CD14-positive monocyte (primary cell): ENCODE data around the gene ACAA1. TPM values are rescaled to one million over a fixed set of nuclear protein-coding genes. Genes with fewer than 3 reads are reported as not detected.
"Not testable (repeated sequence)": the region's sequence is repeated elsewhere in the genome, so short reads cannot be mapped to it uniquely, and the experiment has no call there.

Experiments used
- DNase-seq, 3 donors: peaks; one replicate each; pipeline ENCODE4 v3.0.0-alpha.2; 2011 to 2022
- H2AFZ ChIP-seq: 2 replicates; pipeline ENCODE4 v1.6.0; 2012; ENCODE audit warnings: mild to moderate bottlenecking, low read depth, low read length, inconsistent platforms; ENCODE audit not compliant: insufficient read depth, poor library complexity, severe bottlenecking
- H3K27ac ChIP-seq, 2 donors: 1 replicate in 1 of 2; 2 replicates in 1 of 2; pipeline ENCODE4 v1.5.1; 2012 to 2013; ENCODE audit warnings: low read length in 2 of 2, control low read depth in 1 of 2, inconsistent platforms in 1 of 2, low read depth in 1 of 2, mild to moderate bottlenecking in 1 of 2
- H3K27me3 ChIP-seq, 2 donors: one replicate each; pipeline versions ENCODE4 v1.6.0 to v1.6.1; 2011 to 2013; ENCODE audit warnings: low read length in 2 of 2; ENCODE audit not compliant: control insufficient read depth in 2 of 2, insufficient read depth in 2 of 2
- H3K36me3 ChIP-seq, 2 donors: replicated peaks in 1 of 2; 1 replicate in 1 of 2; 2 replicates in 1 of 2; pipeline versions ENCODE4 v1.5.1 to v1.6.1; 2012 to 2013; ENCODE audit warnings: low read length in 2 of 2, control low read depth in 1 of 2, inconsistent platforms in 1 of 2, mild to moderate bottlenecking in 1 of 2; ENCODE audit not compliant: insufficient read depth in 2 of 2, control insufficient read depth in 1 of 2
- H3K4me1 ChIP-seq, 2 donors: 1 replicate in 1 of 2; 2 replicates in 1 of 2; pipeline versions ENCODE4 v1.5.1 to v1.6.1; 2012 to 2013; ENCODE audit warnings: low read length in 2 of 2, control low read depth in 1 of 2, inconsistent platforms in 1 of 2, mild to moderate bottlenecking in 1 of 2, moderate library complexity in 1 of 2; ENCODE audit not compliant: insufficient read depth in 2 of 2, control insufficient read depth in 1 of 2
- H3K4me2 ChIP-seq: replicated peaks from 2 replicates; pipeline ENCODE3; 2012; ENCODE audit warnings: low read length, moderate library complexity, mild to moderate bottlenecking; ENCODE audit not compliant: poor library complexity, severe bottlenecking; ENCODE audit errors: extremely low read depth
- H3K4me3 ChIP-seq, 3 experiments: fragments of 200-600 bp in 1 of 3; sonication (generic) in 1 of 3; replicated peaks in 1 of 3; 1 replicate in 2 of 3; 2 replicates in 1 of 3; pipeline ENCODE4 v1.5.1; 2011 to 2013; ENCODE audit warnings: low read length in 3 of 3, mild to moderate bottlenecking in 3 of 3, control low read depth in 2 of 3, low read depth in 2 of 3, inconsistent platforms in 1 of 3, moderate library complexity in 1 of 3
- H3K79me2 ChIP-seq: 2 replicates; pipeline ENCODE4 v1.6.0; 2012; ENCODE audit warnings: mild to moderate bottlenecking, control low read depth, inconsistent platforms, low read length, moderate library complexity; ENCODE audit not compliant: insufficient read depth
- H3K9ac ChIP-seq: 2 replicates; pipeline ENCODE4 v1.6.0; 2017; ENCODE audit warnings: low read length, mild to moderate bottlenecking; ENCODE audit not compliant: insufficient read depth, poor library complexity, severe bottlenecking
- H3K9me3 ChIP-seq, 2 donors: replicated peaks in 1 of 2; 1 replicate in 1 of 2; 2 replicates in 1 of 2; pipeline versions ENCODE4 v1.5.1 to v1.6.1; 2012 to 2013; ENCODE audit warnings: low read length in 2 of 2, control low read depth in 1 of 2; ENCODE audit not compliant: control insufficient read depth in 1 of 2, insufficient read depth in 1 of 2
- H4K20me1 ChIP-seq: 2 replicates; pipeline ENCODE4 v1.6.0; 2012; ENCODE audit warnings: mild to moderate bottlenecking, low read length, control low read depth, moderate library complexity; ENCODE audit not compliant: insufficient read depth
- H3K27ac Mint-ChIP-seq, 7 donors: one replicate each; pipeline ENCODE4 v1.8.0; 2020; ENCODE audit warnings: mild to moderate bottlenecking in 7 of 7, mixed read lengths in 7 of 7, moderate library complexity in 6 of 7, inconsistent platforms in 2 of 7
- H3K27me3 Mint-ChIP-seq, 3 donors: one replicate each; pipeline ENCODE4 v1.8.0; 2021 to 2022; ENCODE audit warnings: low read depth in 3 of 3, mild to moderate bottlenecking in 3 of 3, mixed read lengths in 3 of 3, moderate library complexity in 3 of 3, inconsistent platforms in 1 of 3
- H3K36me3 Mint-ChIP-seq, 2 donors: one replicate each; pipeline ENCODE4 v1.8.0; 2020; ENCODE audit warnings: mixed read lengths in 2 of 2, inconsistent platforms in 1 of 2, mild to moderate bottlenecking in 1 of 2
- H3K4me1 Mint-ChIP-seq: one replicate; pipeline ENCODE4 v1.8.0; 2020; ENCODE audit warnings: mild to moderate bottlenecking, mixed read lengths
- H3K4me3 Mint-ChIP-seq, 2 donors: one replicate each; pipeline ENCODE4 v1.8.0; 2020; ENCODE audit warnings: mild to moderate bottlenecking in 2 of 2, mixed read lengths in 2 of 2, moderate library complexity in 1 of 2
- H3K9me3 Mint-ChIP-seq, 7 donors: one replicate each; pipeline ENCODE4 v1.8.0; 2020 to 2022; ENCODE audit warnings: mixed read lengths in 7 of 7, mild to moderate bottlenecking in 6 of 7, moderate library complexity in 6 of 7, inconsistent platforms in 2 of 7
- CTCF ChIP-seq: fragments of 200-600 bp; IDR thresholded peaks from one replicate; pipeline ENCODE4 v1.8.0; 2022; ENCODE audit warnings: antibody characterized with exemption, mild to moderate bottlenecking
- WGBS: methylation state at CpG from one replicate; pipeline ENCODE4 v1.1.5; 2013; ENCODE audit warnings: missing lambda C conversion rate; ENCODE audit not compliant: insufficient coverage; 5-methylcytosine and 5-hydroxymethylcytosine counted together
- intact Hi-C, 2 donors: fragments of 100-400 bp; cut with micrococcal nuclease; formaldehyde crosslinking; loops; one replicate each; pipeline versions ENCODE4 v1.15.0 to v1.15.1; 2023
- polyA plus RNA-seq, 3 donors: library from polyadenylated mRNA; depleted of rRNA in 1 of 3; unstranded in 2 of 3; stranded (reverse) in 1 of 3; fragments of 300-500 nt in 2 of 3; fragments of >200 nt in 1 of 3; fragmentation: Illumina TruSeq in 2 of 3; gene quantifications; 1 replicate in 2 of 3; 2 replicates in 1 of 3; pipeline ENCODE4 v1.2.3, GENCODE V29; 2012 to 2021

Gene ACAA1
- polyA plus RNA-seq, 3 donors = 123 to 268 (median 133) TPM

DNA sequence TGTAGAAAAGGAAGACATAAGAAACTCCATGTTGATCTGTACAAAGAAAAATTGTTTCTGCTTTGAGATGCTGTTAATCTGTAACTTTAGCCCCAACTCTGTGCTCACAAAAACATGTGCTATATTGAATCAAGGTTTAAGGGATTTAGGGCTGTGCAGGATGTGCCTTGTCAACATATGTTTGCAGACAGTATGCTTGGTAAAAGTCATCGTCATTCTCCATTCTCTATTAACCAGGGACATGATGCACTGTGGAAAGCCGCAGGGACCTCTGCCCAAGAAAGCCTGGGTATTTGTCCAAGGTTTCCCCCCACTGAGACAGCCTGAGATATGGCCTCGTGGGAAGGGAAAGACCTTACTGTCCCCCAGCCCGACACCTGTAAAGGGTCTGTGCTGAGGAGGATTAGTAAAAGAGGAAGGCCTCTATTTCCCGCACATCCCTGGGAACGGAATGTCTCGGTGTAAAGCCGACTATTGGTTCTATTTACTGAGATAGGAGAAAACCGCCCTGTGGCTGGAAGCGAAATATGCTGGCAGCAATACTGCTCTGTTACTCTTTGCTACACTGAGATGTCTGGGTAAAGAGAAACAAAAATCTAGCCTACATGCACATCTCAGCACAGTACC, 2.3 kb downstream of the ACAA1 start:
- whole genome bisulfite sequencing = 100% methylated on average over 6 of the region's 10 CpGs
- not testable (repeated sequence) for DNase-seq, H3K4me2 ChIP-seq, H3K27me3 ChIP-seq, H3K9ac ChIP-seq, H3K9me3 ChIP-seq, H2AFZ ChIP-seq, H3K27ac ChIP-seq, H3K27me3 Mint-ChIP-seq, H3K9me3 Mint-ChIP-seq
- peak overlapping the region in 1 of 2 donors; percentile 95 for H3K4me3 Mint-ChIP-seq
- peak overlapping the region in 5 of 7 donors; percentile 54 to 99 (median 69) for H3K27ac Mint-ChIP-seq
- Histone ChIP-seq H3K36me3 (peaks cover 51 to 56% of the 10 kb centered on the region in 2 donors), H3K79me2 (peaks cover 94% of the 10 kb centered on the region), H4K20me1 (peaks cover 71% of the 10 kb centered on the region), H3K4me1 (peaks cover 27 to 37% of the 10 kb centered on the region in 2 donors), H3K4me3 (peak overlapping the region in 1 of 3 experiments; percentile 99)
- H3K36me3 Mint-ChIP-seq = peaks cover 57 to 59% of the 10 kb centered on the region in 2 donors
- H3K4me1 Mint-ChIP-seq = peaks cover 57% of the 10 kb centered on the region
- intact Hi-C loops = loop anchor here in 1 of 2 donors (10.0 kb wide), 2 partner anchors 90 to 210 kb away; partner anchors contain the start of gene XYLB

DNA sequence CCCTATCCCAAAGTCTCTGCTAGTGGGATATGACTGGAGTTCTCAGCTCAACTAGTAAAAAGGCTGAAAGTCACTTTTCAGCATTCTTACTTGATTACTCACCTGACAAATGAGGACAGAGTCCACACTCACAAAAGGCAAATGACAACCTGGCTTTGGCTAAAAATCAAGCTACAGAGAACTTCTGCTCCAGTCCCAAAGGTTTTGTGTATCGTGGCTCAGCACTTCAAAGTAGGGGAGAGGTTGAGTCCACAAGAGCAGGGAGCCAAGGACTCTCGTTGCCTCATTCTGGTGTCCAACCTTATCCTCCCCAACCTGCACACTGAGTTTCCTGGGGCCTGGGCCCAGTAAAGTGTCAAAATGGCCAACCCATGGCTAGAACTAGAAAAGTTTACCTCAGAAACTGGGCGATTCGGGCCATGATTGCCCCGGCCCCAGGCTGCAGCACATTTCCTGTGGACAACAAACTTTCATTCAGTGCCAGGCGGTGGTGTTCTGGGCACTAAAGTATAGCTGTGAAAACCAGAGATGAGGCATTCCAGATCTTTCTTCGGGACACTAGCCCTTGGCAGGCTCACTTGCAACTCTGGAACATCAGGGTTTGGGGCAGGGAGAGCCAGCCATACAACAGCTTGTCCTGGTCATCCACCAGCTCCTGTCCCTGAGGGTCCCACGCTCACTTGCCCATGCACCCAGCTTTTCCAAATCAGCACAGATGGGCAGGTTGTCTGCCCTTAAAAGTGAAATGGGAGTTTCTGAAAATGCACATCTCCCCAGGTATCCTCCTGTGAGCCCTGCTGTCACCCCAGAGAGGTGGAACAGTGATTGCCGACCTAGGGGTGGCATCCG, 3.1 kb downstream of the ACAA1 start:
- TF ChIP-seq CTCF = no peak
- no peaks in the 10 kb centered on the region for H3K9me3 ChIP-seq
- H3K27ac Mint-ChIP-seq = peak overlapping the region in 3 of 7 donors; percentile 55 to 69 (median 68)
- no peak overlapping the region for H3K4me2 ChIP-seq
- peaks cover 23 to 30% of the 10 kb centered on the region in 2 donors for H3K4me1 ChIP-seq
- peaks cover 90% of the 10 kb centered on the region for H3K79me2 ChIP-seq
- H3K9me3 Mint-ChIP-seq = peaks cover 0 to 1% (median 0%) of the 10 kb centered on the region in 7 donors
- H3K36me3 Mint-ChIP-seq = peaks cover 64 to 66% of the 10 kb centered on the region in 2 donors
- H3K27me3 ChIP-seq = no peaks in the 10 kb centered on the region
- H3K4me1 Mint-ChIP-seq = peaks cover 52% of the 10 kb centered on the region
- 97% methylated on average over 7 of the region's 10 CpGs for WGBS
- peak overlapping the region in 1 of 2 donors; percentile 14 for H3K27ac ChIP-seq
- H3K9ac ChIP-seq = no peak overlapping the region
- H3K27me3 Mint-ChIP-seq = no peaks in the 10 kb centered on the region
- H4K20me1 ChIP-seq = peaks cover 71% of the 10 kb centered on the region
- intact Hi-C loops = loop anchor here in 1 of 2 donors (10.0 kb wide), 2 partner anchors 91 to 211 kb away; partner anchors contain the start of gene XYLB
- peak in 1 of 3 donors; percentile 2 for DNase-seq
- no peak overlapping the region for H3K4me3 Mint-ChIP-seq
- H3K36me3 ChIP-seq = peaks cover 60 to 65% of the 10 kb centered on the region in 2 donors
- no peak overlapping the region for H2AFZ ChIP-seq
- no peak overlapping the region for H3K4me3 ChIP-seq
